ENCODE data around the gene PTPRE.

Gene PTPRE

DNA sequence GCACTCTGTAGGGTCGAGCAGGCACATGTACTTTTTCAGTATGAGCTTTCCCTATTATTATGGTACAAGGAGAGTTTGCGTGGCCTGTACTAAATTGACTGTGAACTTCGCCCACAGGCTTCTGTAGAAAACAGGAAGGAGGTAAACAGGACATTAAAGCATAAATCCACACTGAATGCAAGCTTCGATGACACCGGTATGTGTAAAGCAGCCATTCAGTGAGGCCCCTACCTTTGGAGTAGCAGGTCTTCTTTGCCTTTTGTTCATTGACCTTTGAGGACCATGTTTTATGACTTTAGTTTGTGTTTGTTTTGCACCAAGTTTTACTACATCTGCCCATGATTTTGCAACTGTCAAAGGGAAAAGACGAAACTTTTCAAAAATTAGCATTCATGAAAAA is 204.8 kb downstream of the PTPRE start:
- DNase-seq (ENCODE audit: low read depth in 3 of 3, low spot score in 1 of 3): no peak

DNA sequence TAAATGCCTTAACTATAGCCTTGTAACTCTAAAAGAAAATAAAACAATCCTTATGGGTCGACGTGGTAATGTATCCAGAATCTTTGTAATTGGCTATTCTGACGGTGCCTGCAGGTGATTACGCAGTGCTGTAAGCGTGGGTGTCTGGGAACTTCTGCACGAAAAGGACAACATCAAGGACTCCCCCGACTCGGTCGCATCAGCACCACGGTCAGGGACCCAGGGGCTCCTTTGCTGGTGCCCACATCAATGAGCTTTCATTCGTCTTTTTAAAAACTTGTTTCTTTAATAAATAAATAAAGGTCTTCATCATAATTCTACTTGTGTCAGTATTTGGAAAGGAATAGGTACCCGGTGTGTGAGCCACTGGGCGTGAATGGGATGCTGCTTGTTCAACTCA is 206.1 kb downstream of the PTPRE start:
- DNase-seq (ENCODE audit: low read depth in 3 of 3, low spot score in 1 of 3): no peak

DNA sequence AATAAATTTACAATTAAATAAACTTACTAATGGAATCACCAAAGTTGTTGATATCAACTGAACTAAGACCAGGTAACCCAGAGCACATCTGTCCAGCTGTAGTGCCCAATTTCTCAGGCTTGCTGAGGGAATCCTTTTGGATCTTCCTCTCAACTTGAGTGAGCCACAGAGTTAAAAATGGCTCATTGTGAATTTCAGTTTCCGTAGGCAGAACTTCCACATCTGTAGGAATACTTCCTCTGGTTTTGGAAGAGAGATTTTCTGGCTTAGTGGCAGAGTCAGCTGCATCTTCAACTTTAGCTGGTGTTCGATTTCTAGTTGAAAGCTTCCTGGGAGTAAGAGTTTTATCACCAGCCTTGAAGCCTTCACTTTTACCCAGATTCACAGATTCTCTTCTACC is 208.0 kb downstream of the PTPRE start:
- no peak for DNase-seq (ENCODE audit: low read depth in 3 of 3, low spot score in 1 of 3)

DNA sequence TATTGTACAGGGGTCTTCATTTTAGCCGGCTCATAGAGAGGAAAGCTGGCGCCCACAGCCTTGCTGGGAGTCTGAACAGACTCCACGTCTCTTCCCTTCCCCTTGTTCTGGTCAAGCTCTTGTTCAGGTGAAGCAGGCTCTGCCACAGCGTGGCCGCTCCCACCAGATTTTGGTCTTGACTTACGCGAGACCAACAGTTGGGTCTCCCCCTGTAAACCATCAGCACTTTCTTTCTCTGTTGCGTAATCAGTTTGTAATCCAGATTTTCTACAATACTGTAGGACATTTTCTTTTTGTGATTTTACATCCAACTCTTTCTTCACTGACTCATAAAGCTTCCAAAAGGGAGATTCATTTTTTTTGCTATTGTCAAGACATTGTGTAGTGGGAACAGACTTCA is 208.5 kb downstream of the PTPRE start:
- DNase-seq (ENCODE audit: low read depth in 3 of 3, low spot score in 1 of 3): no peak

DNA sequence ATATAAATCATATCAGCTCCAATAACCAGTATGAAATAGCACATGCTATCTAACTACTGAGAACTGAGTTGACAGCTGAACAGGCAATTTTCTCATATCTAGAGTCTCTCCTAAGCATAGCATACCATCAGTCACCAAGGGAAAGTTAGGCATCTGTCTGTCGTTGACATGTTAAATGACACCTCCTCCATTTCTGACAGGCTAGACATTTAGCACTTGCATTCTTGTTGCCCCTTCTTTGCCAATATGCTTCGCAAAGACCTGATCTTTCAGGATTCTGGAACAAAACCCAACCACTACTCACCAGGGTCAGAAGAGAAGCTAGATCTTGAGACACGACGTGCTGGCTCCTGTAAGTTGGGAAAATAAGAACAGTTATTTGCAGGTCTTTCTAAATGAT is 209.3 kb downstream of the PTPRE start:
- DNase-seq (ENCODE audit: low read depth in 3 of 3, low spot score in 1 of 3): no peak

DNA sequence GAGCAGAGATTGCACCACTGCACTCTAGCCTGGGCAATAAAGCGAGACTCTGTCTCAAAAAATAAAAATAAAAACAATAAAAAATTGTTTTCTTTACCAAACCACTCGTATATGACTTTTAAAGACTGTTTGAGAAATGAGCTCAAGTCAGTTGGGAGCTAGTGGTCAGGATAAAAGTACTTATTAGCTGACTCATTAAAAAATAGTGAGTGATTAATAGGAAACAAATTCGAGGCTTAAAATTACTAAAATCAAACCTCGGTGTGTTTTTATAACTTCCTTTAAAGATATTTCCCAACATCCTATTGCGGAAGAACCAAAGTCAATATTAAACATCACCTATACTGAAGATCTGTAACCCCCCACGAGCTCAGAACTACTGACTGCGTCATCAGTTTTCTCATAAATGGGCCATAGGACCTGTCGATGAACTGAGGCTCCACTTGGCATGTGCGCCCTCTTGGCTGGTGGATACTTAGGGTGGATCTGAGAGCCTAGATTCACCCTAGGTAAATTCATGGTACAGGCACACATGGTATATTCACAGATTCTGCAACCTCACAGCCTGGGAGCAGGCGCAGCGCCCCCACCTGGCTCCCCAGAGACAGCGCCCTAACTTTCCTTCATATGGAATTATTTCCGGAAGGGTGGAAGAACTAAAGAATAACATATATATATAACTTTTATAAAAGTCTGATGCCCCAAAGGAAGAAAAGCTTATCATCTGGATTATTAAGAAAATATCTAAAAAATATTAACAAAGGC is 210.1 kb downstream of the PTPRE start:
- no peak for DNase-seq (ENCODE audit: low read depth in 3 of 3, low spot score in 1 of 3)

DNA sequence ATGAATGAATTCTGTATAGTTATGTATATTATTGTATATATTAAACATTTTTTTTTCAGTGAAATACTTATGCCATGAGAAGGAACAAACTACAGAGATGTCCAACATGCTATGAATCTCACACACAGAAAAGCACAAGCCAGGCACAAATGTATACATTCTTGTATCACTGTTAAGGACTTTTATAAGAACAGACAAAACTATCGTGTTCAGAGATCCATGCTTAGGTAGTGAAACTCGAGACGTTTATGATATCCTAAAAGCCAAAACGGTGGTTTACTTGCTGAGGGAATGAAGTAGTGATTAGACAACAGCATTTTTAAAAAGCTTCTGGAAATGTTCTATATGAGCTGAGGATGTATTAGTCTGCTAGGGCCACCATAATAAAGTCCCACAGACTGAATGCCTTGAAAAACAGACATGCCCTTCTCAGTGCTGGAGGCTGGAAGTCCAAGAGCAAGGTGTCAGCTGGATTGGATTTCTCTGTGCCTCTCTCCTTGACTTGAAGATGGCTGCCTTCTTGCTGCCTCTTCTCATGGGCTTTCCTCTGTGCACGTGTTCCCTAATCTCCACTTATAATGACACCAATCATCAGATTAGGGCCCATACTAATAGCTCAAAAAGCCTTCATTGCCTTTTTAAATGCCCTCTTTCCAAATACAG is 215.0 kb downstream of the PTPRE start:
- no peak for DNase-seq (ENCODE audit: low read depth in 3 of 3, low spot score in 1 of 3)

DNA sequence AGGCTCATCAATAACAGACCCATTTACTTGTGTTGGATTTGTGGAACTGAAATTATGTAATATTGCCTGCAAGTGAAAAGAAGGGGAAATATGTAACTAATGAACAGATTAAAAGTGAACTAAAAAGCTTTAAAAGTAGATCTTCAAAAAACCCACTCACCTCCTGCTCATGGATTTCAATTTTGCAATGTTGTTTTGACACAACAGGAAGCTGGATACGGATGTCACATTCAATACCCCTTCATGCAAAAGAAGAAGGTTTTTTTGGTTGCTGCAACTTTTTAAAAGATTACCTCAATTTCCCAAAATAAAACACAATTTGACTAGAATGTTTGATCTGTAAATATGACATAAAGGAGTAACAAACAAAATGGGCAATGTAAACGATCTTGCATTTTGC is 216.0 kb downstream of the PTPRE start:
- no peak for DNase-seq (ENCODE audit: low read depth in 3 of 3, low spot score in 1 of 3)

DNA sequence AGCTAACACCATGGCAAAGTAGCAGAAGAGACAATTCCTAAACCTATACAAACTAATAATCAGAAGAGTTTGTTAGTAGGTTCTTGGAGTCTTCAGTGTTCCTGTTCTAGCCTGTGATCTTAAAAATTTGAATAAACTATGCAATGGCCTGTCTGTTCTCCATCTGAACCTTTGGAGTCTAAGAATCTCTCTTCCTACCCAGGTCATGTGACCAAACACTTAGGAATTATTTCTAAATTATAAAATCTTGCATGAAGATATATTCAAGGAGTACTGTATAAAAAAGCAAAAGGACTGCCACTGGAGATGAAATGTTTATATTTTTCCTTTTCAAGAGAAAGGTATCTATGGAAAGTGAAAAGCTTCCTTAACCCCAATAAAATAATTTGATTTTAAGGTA is 216.9 kb downstream of the PTPRE start:
- no peak for DNase-seq (ENCODE audit: low read depth in 3 of 3, low spot score in 1 of 3)

DNA sequence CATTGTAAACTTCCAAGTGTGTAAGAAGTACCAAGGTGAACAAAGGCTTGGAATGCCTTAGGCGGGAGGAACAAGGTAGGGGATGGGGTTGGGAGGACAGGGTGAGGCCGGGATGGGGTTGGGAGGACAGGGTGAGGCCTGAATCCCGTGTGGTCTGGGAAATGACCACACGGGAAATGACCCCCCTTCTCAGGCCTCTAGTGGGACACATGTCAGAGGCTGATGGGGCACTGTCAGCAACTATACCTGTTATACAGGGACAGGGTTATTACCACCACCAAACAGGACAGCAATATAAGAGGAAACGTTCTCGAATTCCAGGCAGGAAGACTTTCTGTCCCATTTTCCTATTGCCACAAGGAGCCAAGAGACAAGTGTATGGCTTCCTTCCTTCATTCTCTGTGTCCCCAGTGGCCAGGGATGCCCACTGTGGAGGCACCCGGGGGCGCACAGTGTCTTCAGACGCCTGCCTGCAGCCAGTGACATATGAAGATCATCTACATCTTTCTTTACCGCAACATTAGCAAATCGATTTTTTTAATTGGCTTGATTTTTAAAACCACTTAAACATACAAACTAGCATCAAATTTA is 218.0 kb downstream of the PTPRE start:
- no peak for DNase-seq (ENCODE audit: low read depth in 3 of 3, low spot score in 1 of 3)

DNA sequence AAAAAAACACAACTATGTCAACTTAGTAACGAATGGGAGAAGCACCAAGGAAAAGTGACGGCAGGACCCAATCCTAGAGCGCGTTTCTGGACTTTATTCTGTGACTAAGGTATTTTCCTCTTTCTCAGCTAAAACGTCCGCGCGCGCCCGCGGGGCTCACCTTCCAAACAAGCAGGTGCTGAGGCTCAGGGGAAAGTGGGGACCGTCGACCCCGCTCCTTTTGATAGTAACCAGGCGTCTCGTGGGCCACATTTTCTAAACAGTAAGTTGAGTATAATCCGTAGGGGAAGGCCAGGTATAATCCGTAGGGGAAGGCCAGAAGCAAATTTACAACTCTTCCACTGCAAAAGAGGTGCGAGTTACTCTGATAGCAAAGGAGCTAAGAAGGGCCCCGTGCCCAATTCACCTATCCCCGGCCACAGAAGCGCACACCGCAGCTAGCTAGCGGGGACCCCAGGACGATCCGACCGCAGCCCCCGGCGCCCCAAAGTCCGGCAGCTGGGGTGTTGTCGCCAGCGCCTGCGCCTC is 218.6 kb downstream of the PTPRE start:
- DNase-seq (ENCODE audit: low read depth in 3 of 3, low spot score in 1 of 3): no peak

DNA sequence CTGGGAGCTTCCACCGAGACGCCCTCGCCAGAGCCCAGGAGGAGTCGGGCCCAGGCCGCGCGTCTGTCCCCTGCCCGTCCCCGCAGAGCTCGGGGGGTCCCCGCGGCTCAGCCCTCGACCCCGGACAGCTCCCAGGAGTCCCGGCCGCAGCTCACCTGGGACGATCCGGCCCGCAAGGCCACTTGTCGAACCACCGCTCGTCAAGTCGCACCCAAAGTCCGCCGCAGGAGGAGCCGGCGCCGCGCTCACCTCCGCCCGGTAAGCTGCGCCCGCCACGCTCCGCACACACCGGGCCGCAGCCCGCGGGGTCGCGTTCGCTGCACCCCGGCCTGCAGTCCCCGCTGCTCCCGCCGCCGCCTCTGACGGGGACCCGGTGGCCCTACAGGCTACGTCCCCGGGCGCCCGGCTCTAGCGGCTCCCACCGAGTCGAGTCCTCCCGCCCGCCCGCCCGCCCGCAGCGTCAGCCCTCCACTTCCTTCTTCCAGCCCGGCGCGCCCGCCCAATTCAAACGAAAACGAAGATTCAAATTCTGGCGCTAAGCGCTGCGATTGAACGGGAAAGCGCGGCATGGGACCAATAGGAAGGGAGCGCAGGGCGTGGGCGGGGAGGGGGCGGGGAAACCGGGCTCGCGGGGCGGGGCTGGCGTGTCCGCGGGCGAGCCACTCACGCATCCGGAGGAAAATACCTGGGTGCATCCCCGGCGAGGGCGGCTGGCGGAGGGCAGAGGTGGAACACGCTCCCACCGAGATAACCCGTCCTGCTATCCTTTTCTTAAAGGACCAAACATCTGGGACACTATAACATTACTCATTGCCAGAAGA is 219.3 kb downstream of the PTPRE start, which contains the start of gene MKI67:
TSS of gene MKI67 (minus strand) at position 480 of the 821 bp plus-strand sequence. CDS start 756 bp downstream, outside the sequence.
- DNase-seq (ENCODE audit: low read depth in 3 of 3, low spot score in 1 of 3): peak; percentile 69 to 85 (median 76)

DNA sequence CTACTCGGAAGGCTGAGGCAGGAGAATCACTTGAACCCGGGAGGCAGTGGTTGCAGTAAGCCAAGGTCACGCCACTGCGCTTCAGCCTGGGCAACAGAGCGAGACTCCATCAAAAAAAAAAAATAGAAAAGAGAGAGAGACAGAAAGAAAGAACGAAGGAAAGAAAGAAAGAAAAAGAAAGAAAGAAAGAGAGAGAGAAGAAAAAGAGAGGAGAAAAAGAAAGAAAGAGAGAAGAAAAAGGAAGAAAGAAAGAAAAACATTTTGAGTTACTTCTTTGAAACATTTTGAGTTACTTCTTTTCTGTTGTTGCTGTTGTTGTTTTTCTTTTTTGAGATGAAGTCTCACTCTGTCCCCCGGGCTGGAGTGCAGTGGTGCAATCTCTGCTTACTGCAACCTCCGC is 221.7 kb downstream of the PTPRE start:
- no peak for DNase-seq (ENCODE audit: low read depth in 3 of 3, low spot score in 1 of 3)

DNA sequence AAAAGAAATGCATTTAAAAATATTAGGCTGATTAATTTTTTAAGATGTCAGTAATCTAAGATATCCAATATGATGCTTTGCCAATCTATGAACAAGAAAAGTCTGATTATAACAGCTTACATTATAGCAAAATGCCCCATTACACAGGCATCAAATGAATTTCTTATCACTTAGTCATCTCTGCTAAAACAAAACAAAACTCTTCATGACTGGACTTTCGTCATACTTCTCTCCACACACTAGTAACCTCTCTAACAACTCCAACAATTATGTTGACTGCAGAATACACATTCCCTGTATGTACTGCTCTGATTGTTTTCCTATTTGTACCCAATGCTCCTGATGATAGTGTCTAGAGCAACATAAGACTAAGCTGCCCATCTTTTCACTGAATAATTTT is 223.1 kb downstream of the PTPRE start:
- DNase-seq (ENCODE audit: low read depth in 3 of 3, low spot score in 1 of 3): no peak
